HL-60 (cell line): Measurements from ENCODE around the gene RASIP1.

Experiments used
- DNase-seq, 2 experiments: peaks; one replicate each; pipeline ENCODE4 v3.0.0-alpha.2; 2010 to 2020; ENCODE audit warnings: low read depth in 1 of 2, low spot score in 1 of 2
- H3K27ac ChIP-seq: fragments of 250-450 bp; sonication (Bioruptor Pico); replicated peaks from 2 replicates; pipeline ENCODE4 v1.5.1; 2020; ENCODE audit warnings: mild to moderate bottlenecking, moderate library complexity
- H3K27me3 ChIP-seq: fragments of 250-450 bp; sonication (Bioruptor Pico); 2 replicates; pipeline ENCODE4 v1.5.1; 2021; ENCODE audit warnings: mild to moderate bottlenecking, moderate library complexity; ENCODE audit not compliant: insufficient read depth, poor library complexity, severe bottlenecking
- H3K4me3 ChIP-seq: replicated peaks from 2 replicates; pipeline ENCODE4 v1.5.1; 2011; ENCODE audit warnings: mild to moderate bottlenecking, control low read depth, low read length; ENCODE audit not compliant: insufficient read depth
- GABPA ChIP-seq: IDR thresholded peaks from 2 replicates; pipeline ENCODE4 v1.6.1; 2012; ENCODE audit warnings: low read depth
- POLR2AphosphoS5 ChIP-seq: IDR thresholded peaks from 2 replicates; pipeline ENCODE4 v1.6.1; 2012; ENCODE audit warnings: low read depth
- SPI1 ChIP-seq: IDR thresholded peaks from 2 replicates; pipeline ENCODE4 v1.6.1; 2012; ENCODE audit warnings: low read depth, mild to moderate bottlenecking, borderline replicate concordance
- TF ChIP-seq, protein P1 (sequence below): IDR thresholded peaks from one replicate; pipeline ENCODE4 v1.5.1; 2011; ENCODE audit warnings: low read length, control low read depth, inconsistent platforms; ENCODE audit not compliant: insufficient read depth
- TF ChIP-seq, protein P2 (sequence below): IDR thresholded peaks from 2 replicates; pipeline ENCODE4 v1.6.1; 2012; ENCODE audit warnings: low read depth; ENCODE audit not compliant: insufficient replicate concordance

RASIP1 gene

DNA sequence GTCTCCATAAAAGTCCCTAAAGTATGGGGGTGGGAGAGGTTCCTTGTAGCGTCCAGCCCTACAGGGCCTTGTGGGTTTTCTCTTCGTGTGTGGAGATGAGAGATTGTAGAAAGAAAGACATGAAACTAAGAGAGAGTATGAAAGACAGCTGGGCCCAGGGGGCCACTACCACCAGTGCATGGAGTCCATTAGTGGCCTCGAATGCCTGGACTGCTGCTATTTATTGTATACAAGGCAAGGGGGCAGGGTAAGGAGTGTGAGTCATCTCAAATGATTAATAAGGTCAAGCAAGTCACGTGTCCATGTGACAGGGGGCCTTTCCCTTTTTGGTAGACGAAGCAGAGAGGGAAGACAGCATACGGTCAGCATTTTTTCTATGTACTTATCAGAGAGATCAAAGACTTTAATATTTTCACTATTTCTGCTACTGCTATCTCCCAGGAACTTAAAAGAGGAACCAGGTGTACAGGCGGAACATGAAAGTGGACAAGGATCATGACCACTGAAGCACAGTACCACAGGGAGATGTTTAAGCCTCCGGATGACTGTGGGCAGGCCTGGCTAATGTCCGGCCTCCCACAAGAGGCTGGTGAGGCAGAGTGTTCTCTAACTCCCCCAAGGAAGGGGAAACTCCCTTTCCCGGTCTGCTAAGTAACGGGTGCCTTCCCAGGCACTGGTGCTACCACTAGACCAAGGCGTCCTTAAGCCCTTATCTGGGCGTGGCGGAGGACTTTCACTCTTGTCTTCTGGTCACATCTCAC lies 40.4 kb upstream of the RASIP1 start:
- H3K27me3 ChIP-seq = no peaks in the 10 kb centered on the region
- no peak overlapping the region for H3K4me3 ChIP-seq
- TF ChIP-seq, protein P1, sequence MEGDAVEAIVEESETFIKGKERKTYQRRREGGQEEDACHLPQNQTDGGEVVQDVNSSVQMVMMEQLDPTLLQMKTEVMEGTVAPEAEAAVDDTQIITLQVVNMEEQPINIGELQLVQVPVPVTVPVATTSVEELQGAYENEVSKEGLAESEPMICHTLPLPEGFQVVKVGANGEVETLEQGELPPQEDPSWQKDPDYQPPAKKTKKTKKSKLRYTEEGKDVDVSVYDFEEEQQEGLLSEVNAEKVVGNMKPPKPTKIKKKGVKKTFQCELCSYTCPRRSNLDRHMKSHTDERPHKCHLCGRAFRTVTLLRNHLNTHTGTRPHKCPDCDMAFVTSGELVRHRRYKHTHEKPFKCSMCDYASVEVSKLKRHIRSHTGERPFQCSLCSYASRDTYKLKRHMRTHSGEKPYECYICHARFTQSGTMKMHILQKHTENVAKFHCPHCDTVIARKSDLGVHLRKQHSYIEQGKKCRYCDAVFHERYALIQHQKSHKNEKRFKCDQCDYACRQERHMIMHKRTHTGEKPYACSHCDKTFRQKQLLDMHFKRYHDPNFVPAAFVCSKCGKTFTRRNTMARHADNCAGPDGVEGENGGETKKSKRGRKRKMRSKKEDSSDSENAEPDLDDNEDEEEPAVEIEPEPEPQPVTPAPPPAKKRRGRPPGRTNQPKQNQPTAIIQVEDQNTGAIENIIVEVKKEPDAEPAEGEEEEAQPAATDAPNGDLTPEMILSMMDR = no peak
- TF ChIP-seq POLR2AphosphoS5 (no peak), SPI1 (no peak), GABPA (no peak)
- TF ChIP-seq, protein P2, sequence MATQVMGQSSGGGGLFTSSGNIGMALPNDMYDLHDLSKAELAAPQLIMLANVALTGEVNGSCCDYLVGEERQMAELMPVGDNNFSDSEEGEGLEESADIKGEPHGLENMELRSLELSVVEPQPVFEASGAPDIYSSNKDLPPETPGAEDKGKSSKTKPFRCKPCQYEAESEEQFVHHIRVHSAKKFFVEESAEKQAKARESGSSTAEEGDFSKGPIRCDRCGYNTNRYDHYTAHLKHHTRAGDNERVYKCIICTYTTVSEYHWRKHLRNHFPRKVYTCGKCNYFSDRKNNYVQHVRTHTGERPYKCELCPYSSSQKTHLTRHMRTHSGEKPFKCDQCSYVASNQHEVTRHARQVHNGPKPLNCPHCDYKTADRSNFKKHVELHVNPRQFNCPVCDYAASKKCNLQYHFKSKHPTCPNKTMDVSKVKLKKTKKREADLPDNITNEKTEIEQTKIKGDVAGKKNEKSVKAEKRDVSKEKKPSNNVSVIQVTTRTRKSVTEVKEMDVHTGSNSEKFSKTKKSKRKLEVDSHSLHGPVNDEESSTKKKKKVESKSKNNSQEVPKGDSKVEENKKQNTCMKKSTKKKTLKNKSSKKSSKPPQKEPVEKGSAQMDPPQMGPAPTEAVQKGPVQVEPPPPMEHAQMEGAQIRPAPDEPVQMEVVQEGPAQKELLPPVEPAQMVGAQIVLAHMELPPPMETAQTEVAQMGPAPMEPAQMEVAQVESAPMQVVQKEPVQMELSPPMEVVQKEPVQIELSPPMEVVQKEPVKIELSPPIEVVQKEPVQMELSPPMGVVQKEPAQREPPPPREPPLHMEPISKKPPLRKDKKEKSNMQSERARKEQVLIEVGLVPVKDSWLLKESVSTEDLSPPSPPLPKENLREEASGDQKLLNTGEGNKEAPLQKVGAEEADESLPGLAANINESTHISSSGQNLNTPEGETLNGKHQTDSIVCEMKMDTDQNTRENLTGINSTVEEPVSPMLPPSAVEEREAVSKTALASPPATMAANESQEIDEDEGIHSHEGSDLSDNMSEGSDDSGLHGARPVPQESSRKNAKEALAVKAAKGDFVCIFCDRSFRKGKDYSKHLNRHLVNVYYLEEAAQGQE = no peak
- H3K27ac ChIP-seq = no peak overlapping the region
- DNase-seq = no peak

DNA sequence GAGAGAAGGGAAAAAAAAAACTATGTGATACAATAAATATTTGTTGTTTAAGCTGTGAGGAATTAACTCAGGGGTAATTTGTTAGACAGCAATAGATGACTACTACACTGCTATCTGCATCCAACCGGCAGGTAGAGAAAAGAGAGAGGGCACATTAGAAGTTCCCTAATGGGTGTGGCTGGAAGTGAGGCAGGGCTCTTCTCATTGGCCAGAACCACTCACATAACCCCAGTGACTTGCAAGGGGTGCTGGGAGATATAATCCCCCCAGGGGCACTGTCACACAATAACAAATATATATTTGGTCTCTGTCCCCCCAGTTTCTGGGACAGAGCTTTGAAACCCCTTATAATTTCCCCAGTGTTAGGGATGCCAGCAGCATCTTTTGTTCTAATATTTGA lies 39.2 kb upstream of the RASIP1 start:
- no peak overlapping the region for H3K27ac ChIP-seq
- no peaks in the 10 kb centered on the region for H3K27me3 ChIP-seq
- DNase-seq = no peak
- no peak overlapping the region for H3K4me3 ChIP-seq
- TF ChIP-seq POLR2AphosphoS5 (no peak), SPI1 (no peak), GABPA (no peak)
- TF ChIP-seq, protein P2 = no peak
- TF ChIP-seq, protein P1 = no peak

DNA sequence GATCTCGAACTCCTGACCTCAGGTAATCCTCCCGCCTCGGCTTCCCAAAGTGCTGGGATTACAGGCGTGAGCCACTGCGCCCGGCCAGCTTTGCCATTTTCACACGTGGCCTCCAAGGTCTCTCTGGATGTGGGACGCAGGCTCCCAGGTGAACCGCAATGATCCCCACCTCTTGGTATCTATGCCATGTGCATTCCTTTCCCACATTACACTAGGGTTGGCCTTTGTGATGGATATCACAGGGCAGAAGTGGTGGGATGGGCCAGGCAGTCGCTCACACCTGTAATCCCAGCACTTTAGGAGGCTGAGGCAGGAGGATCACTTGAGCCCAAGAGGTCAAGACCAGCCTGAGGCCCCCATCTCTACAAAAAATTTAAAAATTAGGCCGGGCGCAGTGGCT lies 37.3 kb upstream of the RASIP1 start:
- no peak overlapping the region for H3K27ac ChIP-seq
- no peaks in the 10 kb centered on the region for H3K27me3 ChIP-seq
- TF ChIP-seq, protein P2 = no peak
- TF ChIP-seq, protein P1 = no peak
- H3K4me3 ChIP-seq = no peak overlapping the region
- no peak for DNase-seq
